H1 (cell line): ENCODE results near the gene TDO2. TPM values are rescaled to one million over a fixed set of nuclear protein-coding genes. Genes with fewer than 3 reads are reported as not detected.

Experiments used
- CTCF ChIA-PET: fragments of 300-600 bp; sonication (Branson Sonifier 250); formaldehyde crosslinking; loops from one replicate; lab custom pipeline; 2021; ENCODE audit not compliant: partially characterized antibody; lab: Charles Lee
- POLR2A ChIA-PET: fragments of 300-600 bp; sonication (Branson Sonifier 250); formaldehyde crosslinking; loops from one replicate; lab custom pipeline; 2021; ENCODE audit warnings: inconsistent platforms; ENCODE audit not compliant: partially characterized antibody; lab: Charles Lee
- DNase-seq, 2 experiments: peaks; one replicate each; pipeline versions ENCODE4 v3.0.0 to v3.0.0-alpha.2; 2010 to 2022; ENCODE audit warnings: low spot score in 2 of 2, low read depth in 1 of 2, mixed read lengths in 1 of 2
- FAIRE-seq: peaks from 2 replicates; lab custom pipeline; 2011; peaks lifted over from hg19 to GRCh38; lab: Jason Lieb, UNC
- H2AFZ ChIP-seq: 2 replicates; pipeline ENCODE4 v1.8.1; 2012; ENCODE audit warnings: low read length, inconsistent platforms
- H2AK5ac ChIP-seq: 2 replicates; pipeline ENCODE4 v1.6.1; 2013; ENCODE audit warnings: low read depth, low read length
- H2BK120ac ChIP-seq: replicated peaks from 2 replicates; pipeline ENCODE3; 2013; ENCODE audit warnings: low read depth, low read length, inconsistent platforms
- H2BK12ac ChIP-seq: 2 replicates; pipeline ENCODE4 v1.6.1; 2013; ENCODE audit warnings: low read depth, low read length
- H2BK15ac ChIP-seq: 2 replicates; pipeline ENCODE4 v1.6.1; 2013; ENCODE audit warnings: low read length
- H2BK20ac ChIP-seq: 2 replicates; pipeline ENCODE4 v1.6.1; 2013; ENCODE audit warnings: low read length
- H2BK5ac ChIP-seq: 2 replicates; pipeline ENCODE4 v1.6.1; 2013; ENCODE audit warnings: low read depth, low read length
- H3K14ac ChIP-seq: 2 replicates; pipeline ENCODE4 v1.6.1; 2013; ENCODE audit warnings: inconsistent platforms; ENCODE audit not compliant: insufficient read length
- H3K18ac ChIP-seq: 2 replicates; pipeline ENCODE4 v1.6.1; 2013; ENCODE audit warnings: low read length; ENCODE audit errors: extremely low read depth
- H3K23ac ChIP-seq: 2 replicates; pipeline ENCODE4 v1.6.1; 2013; ENCODE audit warnings: inconsistent platforms; ENCODE audit not compliant: insufficient read length
- H3K23me2 ChIP-seq: 2 replicates; pipeline ENCODE4 v1.6.1; 2013; ENCODE audit warnings: low read depth, low read length
- H3K27ac ChIP-seq: 2 replicates; pipeline ENCODE4 v1.6.1; 2011; ENCODE audit warnings: low read depth, low read length, inconsistent platforms
- H3K27me3 ChIP-seq, 4 experiments: replicated peaks in 1 of 4; 1 replicate in 1 of 4; 2 replicates in 3 of 4; pipeline versions ENCODE4 v1.6.1 to v1.8.1; 2011 to 2013; ENCODE audit warnings: low read length in 3 of 4, mild to moderate bottlenecking in 3 of 4, inconsistent platforms in 2 of 4, mixed read lengths in 2 of 4, moderate library complexity in 1 of 4; ENCODE audit not compliant: control insufficient read depth in 3 of 4, insufficient read depth in 3 of 4; ENCODE audit errors: extremely low read depth in 1 of 4
- H3K36me3 ChIP-seq, 4 experiments: 2 replicates each; pipeline versions ENCODE4 v1.6.1 to v1.8.1; 2011 to 2013; ENCODE audit warnings: mild to moderate bottlenecking in 4 of 4, low read length in 3 of 4, moderate library complexity in 2 of 4, control low read depth in 1 of 4, inconsistent platforms in 1 of 4; ENCODE audit not compliant: insufficient read depth in 4 of 4, control insufficient read depth in 2 of 4
- H3K4ac ChIP-seq: replicated peaks from 2 replicates; pipeline ENCODE3; 2013; ENCODE audit warnings: low read length, low read depth, mixed read lengths, inconsistent platforms; ENCODE audit not compliant: insufficient read length
- H3K4me1 ChIP-seq, 4 experiments: replicated peaks in 1 of 4; 1 replicate in 1 of 4; 2 replicates in 3 of 4; pipeline versions ENCODE4 v1.6.1 to v1.8.1; 2011 to 2013; ENCODE audit warnings: low read length in 3 of 4, inconsistent platforms in 2 of 4, mixed read lengths in 1 of 4; ENCODE audit not compliant: insufficient read depth in 4 of 4, control insufficient read depth in 3 of 4
- H3K4me2 ChIP-seq, 2 experiments: 2 replicates each; pipeline versions ENCODE4 v1.6.1 to v1.8.1; 2011 to 2013; ENCODE audit warnings: low read depth in 2 of 2, low read length in 2 of 2, control low read depth in 1 of 2, inconsistent platforms in 1 of 2, mild to moderate bottlenecking in 1 of 2; ENCODE audit not compliant: insufficient read depth in 1 of 2
- H3K4me3 ChIP-seq, 4 experiments: fragments of 200-600, 300-600 bp in 1 of 4; sonication (generic), shearing (Covaris generic), sonication (Bioruptor Twin) in 1 of 4; 2 replicates each; pipeline versions ENCODE4 v1.5.1 to v1.8.1; 2011 to 2016; ENCODE audit warnings: low read length in 4 of 4, low read depth in 3 of 4, control low read depth in 2 of 4, inconsistent platforms in 2 of 4, mild to moderate bottlenecking in 2 of 4, mixed read lengths in 1 of 4, moderate library complexity in 1 of 4; ENCODE audit not compliant: insufficient read depth in 2 of 4; ENCODE audit errors: extremely low read depth in 1 of 4
- H3K56ac ChIP-seq: replicated peaks from 2 replicates; pipeline ENCODE3; 2013; ENCODE audit warnings: low read depth, mild to moderate bottlenecking, mixed read lengths, low read length, inconsistent platforms; ENCODE audit not compliant: insufficient read length
- H3K79me1 ChIP-seq: 2 replicates; pipeline ENCODE4 v1.6.1; 2013; ENCODE audit warnings: low read depth, low read length, control low read depth
- H3K79me2 ChIP-seq, 2 experiments: 2 replicates each; pipeline versions ENCODE4 v1.6.1 to v1.8.1; 2012 to 2013; ENCODE audit warnings: low read length in 2 of 2, mild to moderate bottlenecking in 2 of 2, inconsistent platforms in 1 of 2; ENCODE audit not compliant: insufficient read depth in 2 of 2, control insufficient read depth in 1 of 2
- H3K9ac ChIP-seq, 4 experiments: replicated peaks in 1 of 4; 1 replicate in 1 of 4; 2 replicates in 3 of 4; pipeline versions ENCODE4 v1.6.1 to v1.8.1; 2011 to 2013; ENCODE audit warnings: low read depth in 3 of 4, low read length in 3 of 4, control low read depth in 2 of 4, mild to moderate bottlenecking in 2 of 4, moderate library complexity in 2 of 4, inconsistent platforms in 1 of 4; ENCODE audit errors: extremely low read depth in 1 of 4
- H3K9me3 ChIP-seq, 2 experiments: 2 replicates each; pipeline versions ENCODE4 v1.6.1 to v1.8.1; 2012 to 2013; ENCODE audit warnings: mild to moderate bottlenecking in 2 of 2, moderate library complexity in 2 of 2, control low read depth in 1 of 2, inconsistent platforms in 1 of 2, low read depth in 1 of 2, low read length in 1 of 2, mixed read lengths in 1 of 2; ENCODE audit not compliant: insufficient read depth in 2 of 2
- H4K20me1 ChIP-seq, 2 experiments: replicated peaks in 1 of 2; 2 replicates each; pipeline versions ENCODE3 to v1.8.1; 2011 to 2013; ENCODE audit warnings: inconsistent platforms in 2 of 2, low read length in 2 of 2, mild to moderate bottlenecking in 1 of 2; ENCODE audit not compliant: insufficient read depth in 2 of 2, control insufficient read depth in 1 of 2
- H4K5ac ChIP-seq: 2 replicates; pipeline ENCODE4 v1.6.1; 2013; ENCODE audit warnings: low read length, low read depth, mixed read lengths, inconsistent platforms; ENCODE audit not compliant: insufficient read length
- H4K8ac ChIP-seq: 2 replicates; pipeline ENCODE4 v1.8.0; 2013; ENCODE audit warnings: mild to moderate bottlenecking, moderate library complexity, low read length, inconsistent platforms; ENCODE audit not compliant: insufficient read depth; ENCODE audit errors: extremely low read depth
- H4K91ac ChIP-seq: replicated peaks from 2 replicates; pipeline ENCODE3; 2013; ENCODE audit warnings: low read length, mixed read lengths, inconsistent platforms; ENCODE audit not compliant: insufficient read length
- MAFK ChIP-seq: IDR thresholded peaks from 2 replicates; pipeline ENCODE4 v1.6.1; 2012; ENCODE audit warnings: low read depth, mild to moderate bottlenecking, improper control_type of control experiment, low read length
- WGBS, 2 experiments: shearing (Covaris generic) in 1 of 2; methylation state at CpG; one replicate each; pipeline versions ENCODE4 v1.1.6 to v1.1.7; 2013 to 2015; ENCODE audit warnings: low lambda C conversion rate in 2 of 2, mixed read lengths in 2 of 2, inconsistent platforms in 1 of 2, low coverage in 1 of 2, missing lambda C conversion rate in 1 of 2; ENCODE audit not compliant: insufficient replicate concordance in 2 of 2, insufficient coverage in 1 of 2, insufficient read length in 1 of 2; ENCODE audit errors: extremely low coverage in 1 of 2, missing lambda C conversion rate in 1 of 2; 5-methylcytosine and 5-hydroxymethylcytosine counted together
- polyA plus RNA-seq, 7 experiments: library from polyadenylated mRNA; depleted of rRNA in 3 of 7; stranded (reverse) in 5 of 7; unstranded in 2 of 7; fragments of >200 nt in 5 of 7; fragments of 200-250 nt in 2 of 7; gene quantifications; 1 replicate in 5 of 7; 2 replicates in 1 of 7; 4 replicates in 1 of 7; pipeline versions ENCODE4 v1.2.1 to v1.2.3, GENCODE V29; 2011 to 2013; ENCODE audit warnings: missing spikeins in 2 of 7, mixed read lengths in 2 of 7
- total RNA-seq: library from RNA; stranded (reverse); fragmentation: NEBNext Ultra II Directional; extraction: Animal tissue kit (Norgen Biotek cat#: 25700); gene quantifications from 2 replicates; pipeline ENCODE4 v1.2.1, GENCODE V29; 2021
- TF ChIP-seq, protein P1 (sequence below): IDR thresholded peaks from 2 replicates; pipeline ENCODE4 v1.6.1; 2011; ENCODE audit warnings: low read depth, mild to moderate bottlenecking, low read length; ENCODE audit not compliant: insufficient read depth

TDO2 gene
- total and polyA plus RNA-seq, 2 of the 8 experiments (the other 6 are each of a cell fraction or from before 2014, with no cell fraction given), result 0.03 TPM; not detected in 1

DNA sequence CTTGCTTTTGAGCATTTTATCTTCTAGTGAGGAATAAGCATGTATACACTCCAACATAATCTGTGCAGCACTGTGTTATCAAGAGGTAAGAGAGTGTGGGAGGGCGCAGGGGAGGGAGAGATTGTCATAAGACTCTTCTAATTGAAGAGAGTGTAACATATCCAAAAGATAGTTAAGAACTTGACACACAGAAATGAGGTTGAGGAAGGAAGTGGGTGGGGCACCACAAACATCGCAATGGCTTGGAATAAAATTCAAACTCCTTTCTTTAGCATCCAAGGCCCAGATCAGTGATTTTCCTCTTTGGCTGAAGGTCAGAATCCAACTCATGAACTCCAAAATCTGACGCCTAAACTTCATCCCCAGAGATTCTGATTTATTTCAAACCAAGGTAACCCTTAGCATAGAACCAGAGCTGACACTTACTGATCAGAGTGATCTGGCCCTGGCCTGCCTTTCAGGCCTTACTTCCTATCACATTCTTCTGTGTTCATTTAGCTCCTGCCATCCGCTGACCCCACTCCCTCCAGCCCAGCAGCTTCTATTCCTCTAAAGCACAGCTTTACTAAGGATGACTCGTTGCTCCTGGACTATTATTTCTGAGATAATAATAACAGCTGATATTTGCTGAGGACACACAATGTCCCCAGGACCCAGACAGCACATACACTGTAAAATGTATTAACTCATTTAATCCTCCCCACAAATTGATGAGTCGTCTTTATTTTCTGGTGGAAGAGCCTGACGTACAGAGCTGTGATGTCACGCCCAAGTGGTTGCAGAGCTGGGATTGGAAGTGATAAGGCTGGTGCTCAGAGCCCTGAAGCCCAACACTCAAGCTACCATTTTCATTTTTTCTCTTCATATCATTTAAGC lies 60.8 kb downstream of the TDO2 start:
- Histone ChIP-seq H3K56ac (no peak overlapping the region), H2BK15ac (no peak overlapping the region), H3K36me3 (no peaks in the 10 kb centered on the region), H3K23me2 (no peaks in the 10 kb centered on the region), H3K9ac (no peak overlapping the region), H4K5ac (no peak overlapping the region), H4K91ac (no peak overlapping the region), H3K9me3 (no peaks in the 10 kb centered on the region), H3K14ac (no peak overlapping the region), H3K27me3 (no peaks in the 10 kb centered on the region), H2AFZ (no peak overlapping the region), H2BK20ac (no peak overlapping the region), H2BK12ac (no peak overlapping the region), H3K23ac (no peak overlapping the region), H2BK120ac (no peak overlapping the region), H3K4me1 (no peaks in the 10 kb centered on the region), H3K4me2 (no peak overlapping the region), H3K4me3 (no peak overlapping the region), H3K79me1 (no peaks in the 10 kb centered on the region), H3K4ac (no peak overlapping the region), H4K8ac (no peak overlapping the region), H3K79me2 (no peaks in the 10 kb centered on the region), H2AK5ac (no peak overlapping the region), H2BK5ac (no peak overlapping the region), H3K27ac (no peak overlapping the region), H3K18ac (no peak overlapping the region), H4K20me1 (no peaks in the 10 kb centered on the region)
- CTCF ChIA-PET, result interaction anchor here (1.0 kb wide), 1 partner anchor 9 kb away, joined by 3 read pairs; no protein-coding TSS in a partner anchor
- DNase-seq (no peak), FAIRE-seq (no peak)
- TF ChIP-seq, protein P1, sequence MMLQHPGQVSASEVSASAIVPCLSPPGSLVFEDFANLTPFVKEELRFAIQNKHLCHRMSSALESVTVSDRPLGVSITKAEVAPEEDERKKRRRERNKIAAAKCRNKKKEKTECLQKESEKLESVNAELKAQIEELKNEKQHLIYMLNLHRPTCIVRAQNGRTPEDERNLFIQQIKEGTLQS, result no peak
- TF ChIP-seq MAFK, result peak; percentile 57; the same call in 1 of the 2 replicates
- POLR2A ChIA-PET, result interaction anchor here (1.3 kb wide), 1 partner anchor 10 kb away, joined by 3 read pairs; no protein-coding TSS in a partner anchor
- WGBS, 2 experiments, result 95% methylated on average over 8 of the region's 8 CpGs; no CpG with 5 or more reads in 1 of the 2 experiments
